ENCODE measurements around the gene RAP1GDS1.

RAP1GDS1 gene

DNA sequence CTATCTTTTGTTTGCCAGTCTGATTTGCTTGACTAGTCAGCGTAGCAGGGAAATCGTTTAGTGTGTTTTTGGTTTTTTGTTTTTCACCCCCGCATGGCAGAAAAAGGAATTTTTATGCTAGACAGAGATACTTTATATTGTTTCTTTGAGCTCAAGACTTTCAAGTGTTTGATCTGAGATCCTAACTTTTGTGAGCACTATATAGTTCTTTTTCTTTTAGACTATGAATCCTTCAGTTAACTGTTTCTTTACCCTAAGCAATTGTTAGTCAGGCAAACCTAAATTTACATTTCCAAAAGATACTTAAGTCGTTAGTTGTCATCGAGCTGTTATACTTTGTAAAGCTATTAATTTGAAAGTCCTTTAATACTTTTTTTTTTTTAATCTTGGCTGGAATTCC is 73.3 kb downstream of the RAP1GDS1 start:
- no peak overlapping the region for H3K4me3 ChIP-seq (replicated peaks; ENCODE audit: insufficient read depth, low read length)
- no peak for DNase-seq (ENCODE audit: low read depth in 1 of 2, low spot score in 1 of 2)
- no peaks in the 10 kb centered on the region for H3K27me3 ChIP-seq (ENCODE audit: insufficient read depth, poor library complexity, severe bottlenecking)
- TF ChIP-seq, protein P1, sequence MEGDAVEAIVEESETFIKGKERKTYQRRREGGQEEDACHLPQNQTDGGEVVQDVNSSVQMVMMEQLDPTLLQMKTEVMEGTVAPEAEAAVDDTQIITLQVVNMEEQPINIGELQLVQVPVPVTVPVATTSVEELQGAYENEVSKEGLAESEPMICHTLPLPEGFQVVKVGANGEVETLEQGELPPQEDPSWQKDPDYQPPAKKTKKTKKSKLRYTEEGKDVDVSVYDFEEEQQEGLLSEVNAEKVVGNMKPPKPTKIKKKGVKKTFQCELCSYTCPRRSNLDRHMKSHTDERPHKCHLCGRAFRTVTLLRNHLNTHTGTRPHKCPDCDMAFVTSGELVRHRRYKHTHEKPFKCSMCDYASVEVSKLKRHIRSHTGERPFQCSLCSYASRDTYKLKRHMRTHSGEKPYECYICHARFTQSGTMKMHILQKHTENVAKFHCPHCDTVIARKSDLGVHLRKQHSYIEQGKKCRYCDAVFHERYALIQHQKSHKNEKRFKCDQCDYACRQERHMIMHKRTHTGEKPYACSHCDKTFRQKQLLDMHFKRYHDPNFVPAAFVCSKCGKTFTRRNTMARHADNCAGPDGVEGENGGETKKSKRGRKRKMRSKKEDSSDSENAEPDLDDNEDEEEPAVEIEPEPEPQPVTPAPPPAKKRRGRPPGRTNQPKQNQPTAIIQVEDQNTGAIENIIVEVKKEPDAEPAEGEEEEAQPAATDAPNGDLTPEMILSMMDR (IDR thresholded peaks at IDR 0.05; ENCODE audit: insufficient read depth, low read length): no peak
- TF ChIP-seq GABPA (IDR thresholded peaks at IDR 0.05; ENCODE audit: low read depth) (no peak), SPI1 (IDR thresholded peaks at IDR 0.05; ENCODE audit: borderline replicate concordance, low read depth) (no peak), POLR2AphosphoS5 (IDR thresholded peaks at IDR 0.05; ENCODE audit: low read depth) (no peak)
- TF ChIP-seq, protein P2, sequence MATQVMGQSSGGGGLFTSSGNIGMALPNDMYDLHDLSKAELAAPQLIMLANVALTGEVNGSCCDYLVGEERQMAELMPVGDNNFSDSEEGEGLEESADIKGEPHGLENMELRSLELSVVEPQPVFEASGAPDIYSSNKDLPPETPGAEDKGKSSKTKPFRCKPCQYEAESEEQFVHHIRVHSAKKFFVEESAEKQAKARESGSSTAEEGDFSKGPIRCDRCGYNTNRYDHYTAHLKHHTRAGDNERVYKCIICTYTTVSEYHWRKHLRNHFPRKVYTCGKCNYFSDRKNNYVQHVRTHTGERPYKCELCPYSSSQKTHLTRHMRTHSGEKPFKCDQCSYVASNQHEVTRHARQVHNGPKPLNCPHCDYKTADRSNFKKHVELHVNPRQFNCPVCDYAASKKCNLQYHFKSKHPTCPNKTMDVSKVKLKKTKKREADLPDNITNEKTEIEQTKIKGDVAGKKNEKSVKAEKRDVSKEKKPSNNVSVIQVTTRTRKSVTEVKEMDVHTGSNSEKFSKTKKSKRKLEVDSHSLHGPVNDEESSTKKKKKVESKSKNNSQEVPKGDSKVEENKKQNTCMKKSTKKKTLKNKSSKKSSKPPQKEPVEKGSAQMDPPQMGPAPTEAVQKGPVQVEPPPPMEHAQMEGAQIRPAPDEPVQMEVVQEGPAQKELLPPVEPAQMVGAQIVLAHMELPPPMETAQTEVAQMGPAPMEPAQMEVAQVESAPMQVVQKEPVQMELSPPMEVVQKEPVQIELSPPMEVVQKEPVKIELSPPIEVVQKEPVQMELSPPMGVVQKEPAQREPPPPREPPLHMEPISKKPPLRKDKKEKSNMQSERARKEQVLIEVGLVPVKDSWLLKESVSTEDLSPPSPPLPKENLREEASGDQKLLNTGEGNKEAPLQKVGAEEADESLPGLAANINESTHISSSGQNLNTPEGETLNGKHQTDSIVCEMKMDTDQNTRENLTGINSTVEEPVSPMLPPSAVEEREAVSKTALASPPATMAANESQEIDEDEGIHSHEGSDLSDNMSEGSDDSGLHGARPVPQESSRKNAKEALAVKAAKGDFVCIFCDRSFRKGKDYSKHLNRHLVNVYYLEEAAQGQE (IDR thresholded peaks at IDR 0.05; ENCODE audit: insufficient replicate concordance, low read depth): no peak
- no peak overlapping the region for H3K27ac ChIP-seq (replicated peaks)

DNA sequence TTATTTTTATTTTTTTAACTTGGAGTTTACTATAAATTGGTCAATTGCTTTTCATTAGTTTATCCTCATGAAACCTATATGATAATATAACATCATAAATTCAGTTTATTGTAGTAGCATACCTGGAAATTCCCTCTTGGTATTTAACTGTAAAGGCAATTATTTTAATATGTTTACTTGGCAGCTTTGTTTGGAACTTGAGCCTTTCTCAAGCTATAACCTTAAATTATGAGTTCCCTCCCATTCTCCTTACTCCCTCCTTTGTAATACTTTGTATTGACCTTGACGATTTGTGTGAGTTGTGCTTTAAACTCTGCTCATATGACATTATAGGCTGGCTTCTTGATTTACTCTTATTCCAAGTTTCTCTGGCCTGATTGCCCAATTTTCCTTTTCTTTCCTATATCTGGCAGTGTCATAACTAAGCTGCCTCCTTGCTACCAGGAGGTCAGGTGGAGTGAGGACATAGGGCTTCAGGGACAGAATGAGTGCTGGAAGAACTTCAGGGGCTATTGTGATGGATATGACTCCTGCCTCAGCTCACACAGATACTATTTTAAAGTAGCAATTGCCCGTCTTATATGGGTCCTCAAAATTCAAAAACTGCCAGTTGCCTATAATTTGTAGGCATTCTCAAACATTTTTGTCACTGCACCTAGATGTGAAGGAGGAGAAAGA is 77.7 kb downstream of the RAP1GDS1 start:
- TF ChIP-seq POLR2AphosphoS5 (IDR thresholded peaks at IDR 0.05; ENCODE audit: low read depth) (no peak), SPI1 (IDR thresholded peaks at IDR 0.05; ENCODE audit: borderline replicate concordance, low read depth) (no peak), GABPA (IDR thresholded peaks at IDR 0.05; ENCODE audit: low read depth) (no peak)
- TF ChIP-seq, protein P1 (IDR thresholded peaks at IDR 0.05; ENCODE audit: insufficient read depth, low read length): no peak
- TF ChIP-seq, protein P2 (IDR thresholded peaks at IDR 0.05; ENCODE audit: insufficient replicate concordance, low read depth): no peak
- Histone ChIP-seq H3K4me3 (replicated peaks; ENCODE audit: insufficient read depth, low read length) (no peak overlapping the region), H3K27ac (replicated peaks) (no peak overlapping the region), H3K27me3 (ENCODE audit: insufficient read depth, poor library complexity, severe bottlenecking) (no peaks in the 10 kb centered on the region)
- no peak for DNase-seq (ENCODE audit: low read depth in 1 of 2, low spot score in 1 of 2)

DNA sequence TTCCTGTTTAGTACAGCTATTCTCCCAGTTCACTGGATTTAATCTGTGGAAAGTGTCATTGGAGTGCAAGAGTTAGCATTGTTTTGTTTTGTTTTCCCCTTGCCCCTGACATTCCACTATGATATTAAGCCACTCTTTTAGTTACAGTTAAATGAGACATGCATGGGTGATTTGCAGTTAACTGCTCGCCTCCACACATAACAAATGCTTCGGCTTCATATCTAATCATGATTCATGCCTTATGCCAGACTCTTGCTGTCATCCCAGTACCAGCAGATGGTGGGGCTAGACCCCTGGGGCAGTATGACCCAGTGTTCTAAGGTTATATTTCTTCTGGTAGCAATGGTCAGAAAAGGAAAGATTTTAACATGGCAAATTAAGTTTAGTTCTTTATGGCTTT is 80.1 kb downstream of the RAP1GDS1 start:
- TF ChIP-seq SPI1 (IDR thresholded peaks at IDR 0.05; ENCODE audit: borderline replicate concordance, low read depth) (no peak), GABPA (IDR thresholded peaks at IDR 0.05; ENCODE audit: low read depth) (no peak), POLR2AphosphoS5 (IDR thresholded peaks at IDR 0.05; ENCODE audit: low read depth) (no peak)
- TF ChIP-seq, protein P2 (IDR thresholded peaks at IDR 0.05; ENCODE audit: insufficient replicate concordance, low read depth): no peak
- Histone ChIP-seq H3K4me3 (replicated peaks; ENCODE audit: insufficient read depth, low read length) (no peak overlapping the region), H3K27me3 (ENCODE audit: insufficient read depth, poor library complexity, severe bottlenecking) (no peaks in the 10 kb centered on the region), H3K27ac (replicated peaks) (no peak overlapping the region)
- DNase-seq (ENCODE audit: low read depth in 1 of 2, low spot score in 1 of 2): no peak
